Activated T-cell treated with anti-CD3 and anti-CD28 coated beads, Interleukin-2, amount 50 U/mL, for 4 hours (primary cell): Measurements from ENCODE around the gene HYAL3. TPM values are rescaled to one million over a fixed set of nuclear protein-coding genes. Genes with fewer than 3 reads are reported as not detected.
"Not testable (repeated sequence)": the region's sequence is repeated elsewhere in the genome, so short reads cannot be mapped to it uniquely, and the experiment has no call there.

Source experiments
- ATAC-seq, 2 donors: fragments of 200-7000 bp; cut with Tn5 transposase; one replicate each; pipeline ENCODE4 v1.10.0; 2021
- DNase-seq: peaks from one replicate; pipeline ENCODE4 v3.0.0-alpha.2; 2020
- H3K27me3 Mint-ChIP-seq: one replicate; pipeline ENCODE4 v1.8.0; 2021; ENCODE audit warnings: low read depth, mixed read lengths
- H3K36me3 Mint-ChIP-seq: one replicate; pipeline ENCODE4 v1.8.0; 2022; ENCODE audit warnings: mixed read lengths; ENCODE audit not compliant: insufficient read depth
- H3K4me1 Mint-ChIP-seq: one replicate; pipeline ENCODE4 v1.8.0; 2021; ENCODE audit warnings: low read depth, mixed read lengths
- H3K4me3 Mint-ChIP-seq: one replicate; pipeline ENCODE4 v1.8.0; 2021; ENCODE audit warnings: mild to moderate bottlenecking, moderate library complexity, mixed read lengths
- H3K9me3 Mint-ChIP-seq: one replicate; pipeline ENCODE4 v1.8.0; 2021; ENCODE audit warnings: mixed read lengths
- total RNA-seq, 3 donors: library from RNA; stranded (reverse); gene quantifications; one replicate each; pipeline ENCODE4 v1.2.1, GENCODE V29; 2021

Gene HYAL3
- total RNA-seq, 3 donors from 2014 or later, result 4.9 to 10.3 (median 7.2) TPM

DNA sequence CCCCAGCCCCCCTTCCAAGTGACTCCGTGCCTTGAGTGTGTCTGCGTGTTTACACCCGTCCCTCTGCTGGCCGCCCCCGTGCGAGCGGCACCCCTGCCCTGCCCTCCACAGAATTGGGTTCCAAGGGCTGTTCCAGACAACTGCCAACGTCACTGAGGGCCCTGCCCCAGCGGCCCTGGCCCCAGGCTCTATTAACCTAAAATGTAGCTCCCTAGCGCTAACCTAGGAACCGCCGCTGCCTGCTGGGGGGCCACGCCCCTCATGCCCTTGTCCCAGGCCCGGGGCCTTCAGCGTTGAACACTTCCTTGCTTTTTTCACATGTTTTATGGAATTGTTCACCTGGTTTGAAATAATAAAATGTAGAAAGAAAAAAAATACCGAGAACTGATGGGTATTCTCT is 40.2 kb downstream of the HYAL3 start:
- Mint-ChIP-seq H3K36me3 (peaks cover 8% of the 10 kb centered on the region), H3K4me3 (no peak overlapping the region), H3K4me1 (peaks cover 5% of the 10 kb centered on the region), H3K27me3 (no peaks in the 10 kb centered on the region), H3K9me3 (no peaks in the 10 kb centered on the region)
- DNase-seq, result no peak
- ATAC-seq, result no peak

DNA sequence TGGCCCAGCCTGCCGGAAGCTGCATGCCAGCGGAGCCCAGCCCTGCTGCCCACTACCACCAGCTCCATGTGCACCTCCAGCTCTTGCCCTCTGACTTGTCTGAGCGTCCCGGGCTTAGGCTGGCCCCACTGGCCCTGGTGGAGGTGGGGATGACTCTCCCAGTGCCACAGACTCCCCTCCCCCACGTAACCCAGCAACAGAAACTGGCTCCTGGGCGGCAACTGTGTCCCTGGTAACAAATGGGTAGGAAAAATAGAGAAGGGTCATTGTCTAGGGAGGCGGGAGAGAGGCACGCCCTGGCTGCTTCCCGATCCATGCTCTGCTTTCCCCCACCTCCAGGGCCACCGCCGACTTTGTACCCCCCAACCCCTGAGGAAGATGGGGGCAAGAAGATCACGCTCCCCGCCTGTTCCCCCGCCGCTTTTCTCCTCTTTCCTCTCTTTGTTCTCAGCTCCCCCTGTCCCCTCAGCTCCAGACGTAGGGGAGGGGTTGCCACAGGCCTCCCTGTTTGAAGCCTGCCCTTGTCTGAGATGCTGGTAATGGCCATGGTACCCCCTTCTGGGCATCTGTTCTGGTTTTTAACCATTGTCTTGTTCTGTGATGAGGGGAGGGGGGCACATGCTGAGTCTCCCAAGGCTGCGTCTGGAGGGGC is 41.0 kb downstream of the HYAL3 start:
- DNase-seq (no peak), ATAC-seq (no peak)
- no peak overlapping the region for H3K4me3 Mint-ChIP-seq
- no peaks in the 10 kb centered on the region for H3K27me3 Mint-ChIP-seq
- no peaks in the 10 kb centered on the region for H3K9me3 Mint-ChIP-seq
- peaks cover 8% of the 10 kb centered on the region for H3K36me3 Mint-ChIP-seq
- H3K4me1 Mint-ChIP-seq, result peaks cover 5% of the 10 kb centered on the region

DNA sequence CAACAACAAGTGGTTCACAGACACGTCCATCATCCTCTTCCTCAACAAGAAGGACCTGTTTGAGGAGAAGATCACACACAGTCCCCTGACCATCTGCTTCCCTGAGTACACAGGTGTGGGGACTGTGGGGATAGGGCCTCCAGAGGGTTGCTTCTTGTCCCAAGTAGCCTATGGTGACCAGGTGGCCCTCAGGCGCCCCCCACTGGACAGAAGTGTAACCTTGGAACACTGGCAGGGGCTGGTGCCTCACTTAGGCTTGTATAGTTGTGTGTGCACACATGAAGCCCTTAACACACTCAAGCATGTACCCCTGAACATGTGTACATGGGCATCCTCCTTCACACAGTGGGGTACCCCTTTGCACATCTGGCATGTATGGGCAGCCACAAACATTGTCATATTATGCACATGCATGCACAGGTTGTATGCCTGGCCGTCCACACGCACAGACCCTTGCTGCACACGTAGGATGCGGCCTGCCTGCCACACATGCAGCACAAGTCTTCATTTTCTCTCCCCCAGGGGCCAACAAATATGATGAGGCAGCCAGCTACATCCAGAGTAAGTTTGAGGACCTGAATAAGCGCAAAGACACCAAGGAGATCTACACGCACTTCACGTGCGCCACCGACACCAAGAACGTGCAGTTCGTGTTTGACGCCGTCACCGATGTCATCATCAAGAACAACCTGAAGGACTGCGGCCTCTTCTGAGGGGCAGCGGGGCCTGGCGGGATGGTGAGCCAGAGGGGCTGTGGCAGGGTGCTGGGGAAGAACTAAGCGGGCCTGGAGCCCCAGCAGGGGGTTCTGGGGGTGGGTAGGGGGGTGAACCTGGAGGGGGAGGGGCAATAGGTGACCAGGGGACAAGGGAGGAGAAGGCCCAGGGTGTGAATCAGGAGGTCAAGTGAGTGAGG is 42.0 kb downstream of the HYAL3 start:
- H3K4me3 Mint-ChIP-seq, result no peak overlapping the region
- H3K4me1 Mint-ChIP-seq, result peaks cover 5% of the 10 kb centered on the region
- no peaks in the 10 kb centered on the region for H3K27me3 Mint-ChIP-seq
- H3K36me3 Mint-ChIP-seq, result peaks cover 8% of the 10 kb centered on the region
- ATAC-seq (no peak), DNase-seq (no peak)
- H3K9me3 Mint-ChIP-seq, result no peaks in the 10 kb centered on the region

DNA sequence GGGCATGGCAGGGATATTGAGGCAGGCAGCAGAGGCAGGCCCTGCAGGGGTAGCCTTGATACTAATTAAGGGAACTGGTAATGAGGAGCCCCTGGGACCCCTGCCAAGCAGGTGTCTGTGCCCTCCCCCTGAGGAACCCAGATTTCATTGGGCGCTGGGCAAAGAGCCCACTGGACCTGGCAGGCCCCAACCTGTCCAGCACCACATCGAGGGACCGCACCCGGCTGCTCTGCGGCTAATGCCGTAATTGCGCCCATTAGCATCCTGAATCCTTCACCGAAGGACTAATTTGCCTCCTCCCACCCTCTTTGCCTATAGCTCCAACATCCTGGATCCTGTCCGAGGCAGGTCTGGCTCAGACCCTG is 44.0 kb downstream of the HYAL3 start:
- no peaks in the 10 kb centered on the region for H3K9me3 Mint-ChIP-seq
- ATAC-seq (no peak), DNase-seq (no peak)
- peaks cover 13% of the 10 kb centered on the region for H3K36me3 Mint-ChIP-seq
- H3K4me3 Mint-ChIP-seq, result no peak overlapping the region
- H3K4me1 Mint-ChIP-seq, result peaks cover 16% of the 10 kb centered on the region
- no peaks in the 10 kb centered on the region for H3K27me3 Mint-ChIP-seq

DNA sequence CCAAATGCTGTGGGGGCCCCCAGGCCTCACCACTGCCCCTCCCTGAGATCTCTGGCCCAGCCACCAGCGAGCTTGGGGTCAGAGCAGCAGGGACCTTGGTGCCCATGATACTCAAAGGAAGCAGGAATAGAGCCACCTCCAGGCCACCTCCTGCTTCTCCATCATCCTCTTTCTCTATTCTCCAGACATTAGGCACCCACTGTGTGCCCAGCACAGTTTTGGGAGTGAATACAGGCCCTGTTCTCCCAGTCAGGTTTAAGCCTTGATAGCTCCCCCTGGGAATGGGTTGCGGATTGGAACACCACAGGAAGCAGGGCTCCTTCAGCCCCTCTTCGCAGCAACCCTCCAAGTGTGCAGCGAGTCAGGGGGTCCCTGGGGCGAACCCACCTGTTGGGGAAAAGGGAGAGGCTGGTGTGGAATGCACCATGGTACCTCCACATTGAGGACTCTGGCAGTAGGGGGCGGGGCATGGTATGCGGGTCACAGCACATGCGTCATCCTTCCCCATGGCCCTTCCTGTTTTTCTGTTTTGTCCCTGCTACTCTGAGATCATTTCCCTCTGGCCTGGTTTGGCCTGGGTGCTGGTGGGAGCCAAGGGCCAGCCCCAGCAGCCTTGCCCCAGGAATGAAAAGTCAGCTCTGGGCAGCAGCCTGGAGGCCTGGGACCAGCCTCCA is 44.5 kb downstream of the HYAL3 start:
- no peaks in the 10 kb centered on the region for H3K27me3 Mint-ChIP-seq
- H3K9me3 Mint-ChIP-seq, result no peaks in the 10 kb centered on the region
- H3K36me3 Mint-ChIP-seq, result peaks cover 15% of the 10 kb centered on the region
- peaks cover 20% of the 10 kb centered on the region for H3K4me1 Mint-ChIP-seq
- no peak for DNase-seq
- ATAC-seq, result no peak
- H3K4me3 Mint-ChIP-seq, result no peak overlapping the region

DNA sequence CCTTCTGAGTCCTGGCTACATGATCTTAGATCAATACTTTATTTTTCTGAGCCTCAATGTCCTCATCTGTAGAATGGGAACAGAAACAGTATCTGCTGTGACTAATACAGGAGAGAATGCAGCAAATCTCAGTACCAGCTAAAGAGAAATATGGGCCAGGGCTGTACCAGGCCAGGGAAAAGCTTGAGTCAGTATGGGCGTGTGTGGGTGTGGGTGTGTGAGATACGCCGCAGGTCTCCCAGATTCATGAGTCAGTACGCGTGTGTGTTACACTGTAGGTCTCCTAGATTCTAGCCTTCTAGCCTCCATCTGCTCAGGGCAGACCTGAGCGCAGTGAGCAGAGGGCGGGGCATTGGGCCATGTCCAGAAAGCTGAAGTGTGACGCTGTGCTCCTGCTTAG is 48.0 kb downstream of the HYAL3 start:
- Mint-ChIP-seq H3K27me3 (no peaks in the 10 kb centered on the region), H3K36me3 (peaks cover 9% of the 10 kb centered on the region), H3K9me3 (no peaks in the 10 kb centered on the region), H3K4me3 (peak overlapping the region; percentile 17), H3K4me1 (peaks cover 40% of the 10 kb centered on the region)
- DNase-seq (peak; percentile 40), ATAC-seq (peak; percentile 15 to 51)

DNA sequence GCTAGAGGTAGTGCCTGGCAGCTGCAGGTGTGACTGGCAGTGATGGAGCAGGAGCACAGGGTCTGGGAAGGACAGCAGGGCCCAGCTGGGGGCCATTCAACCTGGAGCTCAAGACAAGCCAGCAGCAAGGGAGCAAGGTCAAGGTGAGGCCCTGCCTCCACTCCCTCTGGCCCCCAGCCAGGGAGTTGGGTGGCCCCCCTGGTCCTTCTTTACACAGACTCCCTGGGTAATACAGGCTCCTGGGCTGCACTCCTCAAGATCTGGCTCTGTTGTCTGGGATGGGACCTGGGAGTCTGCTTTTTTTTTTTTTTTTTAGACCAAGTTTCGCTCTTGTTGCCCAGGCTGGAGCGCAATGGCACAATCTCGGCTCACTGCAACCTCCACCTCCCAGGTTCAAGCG is 48.7 kb downstream of the HYAL3 start:
- no peak for DNase-seq
- H3K4me1 Mint-ChIP-seq, result peaks cover 44% of the 10 kb centered on the region
- H3K9me3 Mint-ChIP-seq, result no peaks in the 10 kb centered on the region
- ATAC-seq, result no peak
- no peaks in the 10 kb centered on the region for H3K27me3 Mint-ChIP-seq
- no peak overlapping the region for H3K4me3 Mint-ChIP-seq
- peaks cover 9% of the 10 kb centered on the region for H3K36me3 Mint-ChIP-seq

DNA sequence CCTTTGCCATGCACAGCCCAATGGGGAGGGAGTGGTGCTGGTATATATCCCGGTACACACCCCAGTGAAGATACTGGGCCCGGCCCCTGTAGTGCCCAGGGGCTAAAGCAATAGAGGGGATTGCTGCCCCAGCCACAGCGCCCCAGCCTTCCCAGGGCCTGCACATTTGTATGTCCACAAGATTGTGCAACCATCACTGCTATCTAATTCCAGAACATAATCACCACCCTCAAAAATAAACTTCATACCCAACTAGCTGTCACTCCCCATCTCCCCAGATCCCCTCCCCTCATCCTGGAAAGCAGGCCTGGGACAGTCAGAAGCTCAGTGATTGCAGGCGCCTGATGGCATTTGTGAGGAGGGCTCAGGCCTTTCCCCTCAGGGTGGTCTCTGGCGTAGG is 49.7 kb downstream of the HYAL3 start:
- DNase-seq, result no peak
- H3K4me1 Mint-ChIP-seq, result peaks cover 54% of the 10 kb centered on the region
- H3K36me3 Mint-ChIP-seq, result peaks cover 9% of the 10 kb centered on the region
- no peaks in the 10 kb centered on the region for H3K9me3 Mint-ChIP-seq
- no peaks in the 10 kb centered on the region for H3K27me3 Mint-ChIP-seq
- no peak for ATAC-seq
- no peak overlapping the region for H3K4me3 Mint-ChIP-seq

DNA sequence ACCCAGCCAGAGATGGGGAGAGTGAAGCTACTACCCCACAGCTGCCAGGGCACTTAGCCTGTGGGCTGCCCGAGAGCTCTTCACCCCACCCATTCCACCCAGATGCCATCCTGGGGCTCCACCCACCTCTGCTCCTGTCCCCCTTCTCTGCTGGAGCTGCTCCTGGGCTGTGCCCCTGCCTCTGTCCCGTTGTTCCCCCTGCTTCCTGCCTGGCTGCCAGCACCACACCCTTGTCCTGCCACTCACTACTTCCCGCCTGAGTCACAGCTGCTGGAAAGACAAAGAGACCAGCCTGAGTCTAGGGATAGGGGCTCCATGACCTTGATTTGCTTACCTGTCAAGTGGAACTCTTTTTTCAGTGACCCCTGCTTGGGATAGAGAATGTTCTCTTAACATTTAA is 50.8 kb downstream of the HYAL3 start:
- peaks cover 9% of the 10 kb centered on the region for H3K36me3 Mint-ChIP-seq
- no peak overlapping the region for H3K4me3 Mint-ChIP-seq

DNA sequence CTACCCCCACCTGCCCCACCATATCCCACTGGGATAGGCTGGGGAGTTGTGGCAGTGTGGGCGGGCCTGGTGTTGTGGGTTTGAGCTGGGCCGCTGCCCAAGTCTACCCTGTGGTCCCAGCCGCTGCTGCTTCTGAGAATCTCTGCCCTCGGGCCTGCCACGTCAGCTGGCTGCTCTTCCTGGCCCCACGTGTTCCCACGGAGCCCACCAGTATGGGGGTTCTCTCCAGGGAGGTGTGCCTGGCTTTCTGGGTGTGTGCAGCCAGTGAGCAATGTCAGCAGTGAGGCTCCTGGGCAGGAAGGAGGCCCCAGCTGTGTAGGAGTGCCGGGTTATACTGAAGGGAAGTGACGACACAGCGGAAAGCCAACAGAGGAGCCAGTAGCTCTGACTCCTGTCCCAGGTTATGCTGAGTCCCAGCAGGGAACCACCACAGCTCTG is 52.7 kb downstream of the HYAL3 start:
- H3K4me1 Mint-ChIP-seq, result peaks cover 78% of the 10 kb centered on the region
- ATAC-seq, result peak; percentile 86
- H3K4me3 Mint-ChIP-seq, result peak overlapping the region; percentile 81
- peaks cover 9% of the 10 kb centered on the region for H3K36me3 Mint-ChIP-seq
- no peaks in the 10 kb centered on the region for H3K27me3 Mint-ChIP-seq
- H3K9me3 Mint-ChIP-seq, result no peaks in the 10 kb centered on the region
- DNase-seq, result peak; percentile 76

More for the DNA sequence above, 50.8 kb downstream of the HYAL3 start:
- no peaks in the 10 kb centered on the region for H3K9me3 Mint-ChIP-seq
- H3K27me3 Mint-ChIP-seq, result no peaks in the 10 kb centered on the region
- peaks cover 62% of the 10 kb centered on the region for H3K4me1 Mint-ChIP-seq
- DNase-seq (no peak), ATAC-seq (no peak)

DNA sequence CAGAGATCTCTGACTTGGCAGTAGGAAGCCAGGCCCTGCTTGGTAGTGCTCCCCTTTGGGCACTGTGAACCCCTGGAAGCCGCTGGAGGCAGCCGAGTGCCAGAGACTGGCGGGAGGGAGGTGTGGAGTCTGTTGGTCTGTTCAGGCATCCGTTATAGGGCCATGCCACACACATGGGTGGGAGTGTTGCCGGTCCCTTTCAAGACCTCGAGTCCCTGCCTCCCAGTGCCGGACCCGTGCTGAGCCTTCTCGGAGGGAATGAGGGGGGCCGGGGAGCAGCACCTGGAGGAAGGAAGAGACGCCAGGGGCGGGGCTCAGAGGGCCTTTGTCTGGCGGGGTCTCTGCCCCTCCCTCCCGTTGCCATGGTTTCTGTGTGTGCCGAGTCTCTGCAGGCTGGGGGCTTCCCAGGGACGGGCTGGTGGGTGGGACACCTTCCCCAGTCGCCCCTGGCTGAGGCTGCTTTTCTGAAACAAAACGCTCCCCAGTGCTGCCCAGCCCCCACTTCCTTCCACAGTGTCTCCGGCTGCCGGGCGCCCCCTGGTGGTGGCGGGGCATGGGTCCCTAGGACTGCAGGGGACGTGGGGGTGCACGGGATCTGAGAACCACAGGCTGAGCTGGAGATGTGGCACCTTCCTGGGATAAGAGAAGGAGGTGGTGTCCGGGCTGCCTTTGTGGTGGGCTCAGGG is 53.2 kb downstream of the HYAL3 start:
- DNase-seq, result peak; percentile 96
- Mint-ChIP-seq H3K4me3 (peak overlapping the region; percentile 81), H3K9me3 (no peaks in the 10 kb centered on the region), H3K4me1 (peaks cover 78% of the 10 kb centered on the region), H3K27me3 (no peaks in the 10 kb centered on the region), H3K36me3 (peaks cover 5% of the 10 kb centered on the region)
- peak; percentile 81 to 86 for ATAC-seq

DNA sequence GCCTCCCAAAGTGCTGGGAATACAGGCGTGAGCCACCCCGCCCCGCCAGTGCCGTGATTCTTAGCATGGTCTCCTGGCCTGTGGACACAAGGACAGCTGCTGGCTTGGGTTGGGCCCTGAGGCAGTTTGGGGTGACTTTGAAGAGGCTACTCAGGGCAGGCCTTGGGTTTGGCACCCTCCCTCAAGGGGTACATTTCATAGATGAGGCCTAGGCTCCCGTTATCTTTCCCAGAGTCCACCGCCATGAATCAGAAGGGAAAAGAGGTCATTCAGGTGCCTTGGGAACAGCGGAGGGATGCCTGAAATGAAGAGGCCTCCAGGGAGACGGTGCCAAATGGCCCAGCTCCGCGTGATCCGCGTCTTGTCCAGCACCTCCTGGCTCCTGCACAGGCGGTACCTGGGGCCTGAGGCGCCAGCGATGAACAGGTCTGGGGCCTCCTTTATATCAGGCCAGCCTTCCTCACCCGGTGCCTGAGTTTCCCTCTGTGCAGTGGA is 53.9 kb downstream of the HYAL3 start:
- no peaks in the 10 kb centered on the region for H3K9me3 Mint-ChIP-seq
- peaks cover 4% of the 10 kb centered on the region for H3K36me3 Mint-ChIP-seq
- ATAC-seq, result no peak
- no peak for DNase-seq
- peaks cover 79% of the 10 kb centered on the region for H3K4me1 Mint-ChIP-seq
- peak overlapping the region; percentile 21 for H3K4me3 Mint-ChIP-seq
- H3K27me3 Mint-ChIP-seq, result no peaks in the 10 kb centered on the region

DNA sequence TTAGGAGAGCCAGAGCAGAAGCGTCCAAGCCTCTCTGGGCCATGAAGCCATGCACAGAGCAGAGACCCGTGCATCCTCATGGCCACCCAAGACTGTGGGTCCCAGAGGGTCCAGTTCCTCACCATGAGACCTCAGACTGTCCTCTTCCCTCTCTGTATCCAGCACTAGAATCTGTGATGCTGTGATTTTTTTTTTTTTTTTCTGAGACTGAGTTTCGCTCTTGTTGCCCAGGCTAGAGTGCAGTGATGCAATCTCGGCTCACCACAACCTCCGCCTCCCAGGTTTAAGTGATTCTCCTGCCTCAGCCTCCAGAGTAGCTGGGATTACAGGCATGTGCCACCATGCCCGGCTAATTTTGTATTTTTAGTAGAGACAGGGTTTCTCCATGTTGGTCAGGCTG is 54.4 kb downstream of the HYAL3 start:
- Mint-ChIP-seq H3K4me3 (peak overlapping the region; percentile 21), H3K4me1 (peaks cover 79% of the 10 kb centered on the region)
- DNase-seq, H3K9me3 Mint-ChIP-seq, H3K36me3 Mint-ChIP-seq, ATAC-seq, H3K27me3 Mint-ChIP-seq: not testable (repeated sequence)

DNA sequence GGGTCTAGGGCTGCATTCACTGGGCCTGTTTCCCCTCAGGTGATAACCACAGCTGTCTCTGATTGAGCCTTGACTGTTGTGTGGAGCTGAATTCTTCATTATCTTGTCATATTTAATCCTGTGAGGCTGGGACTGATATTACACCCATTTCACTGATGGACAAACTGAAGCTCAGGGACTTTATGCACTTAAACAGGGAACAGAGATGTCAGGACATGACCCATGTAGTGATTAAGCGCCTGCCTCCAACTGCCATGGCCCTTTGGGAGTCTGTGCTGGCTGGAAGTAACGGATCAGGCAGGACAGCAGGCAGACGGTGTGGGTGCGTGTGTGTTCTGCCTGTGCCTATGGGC is 55.7 kb downstream of the HYAL3 start:
- H3K36me3 Mint-ChIP-seq, result peaks cover 2% of the 10 kb centered on the region
- H3K9me3 Mint-ChIP-seq, result no peaks in the 10 kb centered on the region
- H3K4me1 Mint-ChIP-seq, result peaks cover 85% of the 10 kb centered on the region
- peak overlapping the region; percentile 9 for H3K4me3 Mint-ChIP-seq
- H3K27me3 Mint-ChIP-seq, result no peaks in the 10 kb centered on the region
- ATAC-seq, result no peak
- no peak for DNase-seq
